ENCODE results near the gene TLE6. TPM values are rescaled to one million over a fixed set of nuclear protein-coding genes. Genes with fewer than 3 reads are reported as not detected.

The TLE6 gene
- polyA plus RNA-seq, 3 donors, result not detected

DNA sequence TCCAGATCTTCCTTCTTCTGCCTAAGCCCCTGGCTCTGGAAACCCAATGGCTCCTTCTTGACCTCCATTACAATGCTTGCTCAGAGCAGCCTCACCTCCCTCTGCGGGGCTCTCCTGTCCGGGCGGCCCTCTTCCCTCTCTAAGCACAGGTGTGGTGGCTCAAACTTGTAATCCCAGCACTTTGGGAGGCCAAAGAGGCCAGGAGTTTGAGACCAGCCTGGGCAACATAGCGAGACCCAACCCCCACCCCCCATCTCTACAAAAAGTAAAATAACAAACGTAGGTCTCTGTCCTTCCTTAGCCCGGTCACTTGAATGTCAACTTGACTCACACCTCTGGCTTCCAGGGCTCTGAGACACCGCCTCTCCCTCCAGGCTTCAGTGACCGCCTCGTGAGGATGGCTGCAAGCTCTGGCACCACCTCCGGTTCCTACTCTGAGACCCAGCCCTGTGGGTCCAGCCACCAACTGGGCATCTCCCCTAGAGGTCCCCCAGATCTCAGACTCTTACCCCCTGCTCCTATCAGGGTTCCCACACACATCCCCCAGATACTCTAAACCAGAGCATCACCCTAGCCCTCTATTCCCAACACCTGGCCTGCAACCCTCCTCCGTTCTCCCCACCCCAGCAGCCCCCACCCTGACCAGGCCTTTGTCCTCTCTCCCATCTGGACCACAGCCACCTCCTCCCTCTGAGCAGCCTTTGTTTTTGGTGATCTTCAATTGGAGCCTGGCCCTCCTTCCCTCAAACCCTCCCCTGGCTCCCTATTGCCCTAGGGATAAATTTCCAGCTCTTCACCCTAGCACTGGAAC, 56.4 kb downstream of the TLE6 start:
- Mint-ChIP-seq H3K36me3 (peaks cover 0 to 8% of the 10 kb centered on the region in 2 donors), H3K9me3 (peaks cover 0 to 15% (median 7%) of the 10 kb centered on the region in 7 donors), H3K27ac (no peak overlapping the region), H3K4me3 (peak overlapping the region in 1 of 2 donors; percentile 95), H3K27me3 (ENCODE audit: low read depth in 3 of 3) (peaks cover 49 to 65% (median 64%) of the 10 kb centered on the region in 3 donors), H3K4me1 (peaks cover 15% of the 10 kb centered on the region)
- intact Hi-C loops (cut with micrococcal nuclease), result loop anchor here in 1 of 2 donors (10.0 kb wide), 1 partner anchor 59 kb away; the partner anchor contains the start of gene TLE6
- no peak overlapping the region for H3K27ac ChIP-seq (ENCODE audit: low read depth in 1 of 2, low read length in 2 of 2)
- no peak overlapping the region for H3K9ac ChIP-seq (ENCODE audit: insufficient read depth, low read length, poor library complexity, severe bottlenecking)
- no peak overlapping the region for H3K4me3 ChIP-seq (replicated peaks in 1 of 3; ENCODE audit: low read depth in 2 of 3, low read length in 3 of 3)
- TF ChIP-seq, protein P1, sequence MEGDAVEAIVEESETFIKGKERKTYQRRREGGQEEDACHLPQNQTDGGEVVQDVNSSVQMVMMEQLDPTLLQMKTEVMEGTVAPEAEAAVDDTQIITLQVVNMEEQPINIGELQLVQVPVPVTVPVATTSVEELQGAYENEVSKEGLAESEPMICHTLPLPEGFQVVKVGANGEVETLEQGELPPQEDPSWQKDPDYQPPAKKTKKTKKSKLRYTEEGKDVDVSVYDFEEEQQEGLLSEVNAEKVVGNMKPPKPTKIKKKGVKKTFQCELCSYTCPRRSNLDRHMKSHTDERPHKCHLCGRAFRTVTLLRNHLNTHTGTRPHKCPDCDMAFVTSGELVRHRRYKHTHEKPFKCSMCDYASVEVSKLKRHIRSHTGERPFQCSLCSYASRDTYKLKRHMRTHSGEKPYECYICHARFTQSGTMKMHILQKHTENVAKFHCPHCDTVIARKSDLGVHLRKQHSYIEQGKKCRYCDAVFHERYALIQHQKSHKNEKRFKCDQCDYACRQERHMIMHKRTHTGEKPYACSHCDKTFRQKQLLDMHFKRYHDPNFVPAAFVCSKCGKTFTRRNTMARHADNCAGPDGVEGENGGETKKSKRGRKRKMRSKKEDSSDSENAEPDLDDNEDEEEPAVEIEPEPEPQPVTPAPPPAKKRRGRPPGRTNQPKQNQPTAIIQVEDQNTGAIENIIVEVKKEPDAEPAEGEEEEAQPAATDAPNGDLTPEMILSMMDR (IDR thresholded peaks at IDR 0.05), result no peak
- H3K9me3 ChIP-seq (replicated peaks in 1 of 2; ENCODE audit: control insufficient read depth in 1 of 2, insufficient read depth in 1 of 2, low read length in 2 of 2), result peaks cover 0 to 16% of the 10 kb centered on the region in 2 donors
- no peak for DNase-seq
- peaks cover 19 to 25% of the 10 kb centered on the region in 2 donors for H3K4me1 ChIP-seq (ENCODE audit: control insufficient read depth in 1 of 2, insufficient read depth in 2 of 2, low read length in 2 of 2)
- no peak overlapping the region for H3K4me2 ChIP-seq (replicated peaks; ENCODE audit: extremely low read depth, low read length, poor library complexity, severe bottlenecking)
- no peaks in the 10 kb centered on the region for H4K20me1 ChIP-seq (ENCODE audit: insufficient read depth, low read length)
- H3K36me3 ChIP-seq (replicated peaks in 1 of 2; ENCODE audit: control insufficient read depth in 1 of 2, insufficient read depth in 2 of 2, low read length in 2 of 2), result no peaks in the 10 kb centered on the region
- peaks cover 12 to 47% of the 10 kb centered on the region in 2 donors for H3K27me3 ChIP-seq (ENCODE audit: control insufficient read depth in 2 of 2, insufficient read depth in 2 of 2, low read length in 2 of 2)
- no peak overlapping the region for H2AFZ ChIP-seq (ENCODE audit: insufficient read depth, low read depth, low read length, poor library complexity, severe bottlenecking)
- no peaks in the 10 kb centered on the region for H3K79me2 ChIP-seq (ENCODE audit: insufficient read depth, low read length)
- 97% methylated on average over 11 of the region's 11 CpGs for WGBS (ENCODE audit: insufficient coverage)

DNA sequence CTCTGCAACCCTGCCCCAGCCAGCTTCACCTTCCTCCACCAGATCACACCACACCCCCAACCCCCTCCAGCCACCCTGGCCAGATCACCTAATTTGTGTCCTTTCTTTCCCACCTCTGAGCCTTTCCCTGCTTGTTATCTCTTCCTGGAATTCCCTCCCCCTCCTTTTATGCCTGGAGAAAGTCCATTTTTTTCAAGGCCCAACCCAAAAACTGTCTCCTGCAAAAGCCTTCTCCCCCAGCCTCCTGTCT, 57.0 kb downstream of the TLE6 start:
- no peak overlapping the region for H3K4me2 ChIP-seq (replicated peaks; ENCODE audit: extremely low read depth, low read length, poor library complexity, severe bottlenecking)
- DNase-seq, result no peak
- no peak overlapping the region for H3K9ac ChIP-seq (ENCODE audit: insufficient read depth, low read length, poor library complexity, severe bottlenecking)
- peaks cover 18 to 25% of the 10 kb centered on the region in 2 donors for H3K4me1 ChIP-seq (ENCODE audit: control insufficient read depth in 1 of 2, insufficient read depth in 2 of 2, low read length in 2 of 2)
- TF ChIP-seq, protein P1 (IDR thresholded peaks at IDR 0.05), result no peak
- H3K79me2 ChIP-seq (ENCODE audit: insufficient read depth, low read length), result no peaks in the 10 kb centered on the region
- no peak overlapping the region for H3K4me3 ChIP-seq (replicated peaks in 1 of 3; ENCODE audit: low read depth in 2 of 3, low read length in 3 of 3)
- no peak overlapping the region for H3K27ac ChIP-seq (ENCODE audit: low read depth in 1 of 2, low read length in 2 of 2)
- Mint-ChIP-seq H3K4me1 (peaks cover 15% of the 10 kb centered on the region), H3K27ac (peak overlapping the region in 2 of 7 donors; percentile 19 to 92), H3K27me3 (ENCODE audit: low read depth in 3 of 3) (peaks cover 48 to 65% (median 65%) of the 10 kb centered on the region in 3 donors), H3K4me3 (peak overlapping the region in 1 of 2 donors; percentile 95), H3K9me3 (peaks cover 0 to 15% (median 8%) of the 10 kb centered on the region in 7 donors), H3K36me3 (peaks cover 0 to 8% of the 10 kb centered on the region in 2 donors)
- H3K9me3 ChIP-seq (replicated peaks in 1 of 2; ENCODE audit: control insufficient read depth in 1 of 2, insufficient read depth in 1 of 2, low read length in 2 of 2), result peaks cover 0 to 16% of the 10 kb centered on the region in 2 donors
- peaks cover 12 to 46% of the 10 kb centered on the region in 2 donors for H3K27me3 ChIP-seq (ENCODE audit: control insufficient read depth in 2 of 2, insufficient read depth in 2 of 2, low read length in 2 of 2)
- no peak overlapping the region for H2AFZ ChIP-seq (ENCODE audit: insufficient read depth, low read depth, low read length, poor library complexity, severe bottlenecking)
- H4K20me1 ChIP-seq (ENCODE audit: insufficient read depth, low read length), result no peaks in the 10 kb centered on the region
- intact Hi-C loops (cut with micrococcal nuclease), result loop anchor here in 1 of 2 donors (10.0 kb wide), 1 partner anchor 60 kb away; the partner anchor contains the start of gene TLE6
- no peaks in the 10 kb centered on the region for H3K36me3 ChIP-seq (replicated peaks in 1 of 2; ENCODE audit: control insufficient read depth in 1 of 2, insufficient read depth in 2 of 2, low read length in 2 of 2)
